HEK293T (cell line): ENCODE data around the gene LRPPRC.

ENCODE experiments used
- FOXA1 ChIP-seq: fragments of 450-650 bp; IDR thresholded peaks from 2 replicates; pipeline ENCODE4 v1.6.1; 2016; ENCODE audit warnings: mild to moderate bottlenecking
- SUZ12 ChIP-seq: fragments of 450-650 bp; IDR thresholded peaks from 2 replicates; pipeline ENCODE4 v1.6.1; 2016; ENCODE audit warnings: mild to moderate bottlenecking

- TF ChIP-seq SUZ12 (no peak), FOXA1 (no peak)
These were observed 37.2 kb downstream of the LRPPRC start for GRCh38 chr2:43958397-43959275.
